Testis (tissue), 2 donors: ENCODE data around the gene OCIAD1.

ENCODE experiments used
- CTCF ChIP-seq, 3 experiments: fragments of 450-650 bp in 2 of 3; fragments of 200-600 bp in 1 of 3; sonication (generic) in 1 of 3; IDR thresholded peaks; one replicate each; pipeline ENCODE4 v1.5.1; 2016 to 2019; ENCODE audit warnings: antibody characterized with exemption in 3 of 3, mild to moderate bottlenecking in 2 of 3, moderate library complexity in 1 of 3
- POLR2A ChIP-seq: fragments of 450-650 bp; IDR thresholded peaks from one replicate; pipeline ENCODE4 v1.6.1; 2017; ENCODE audit warnings: antibody characterized with exemption, mild to moderate bottlenecking, moderate library complexity

DNA sequence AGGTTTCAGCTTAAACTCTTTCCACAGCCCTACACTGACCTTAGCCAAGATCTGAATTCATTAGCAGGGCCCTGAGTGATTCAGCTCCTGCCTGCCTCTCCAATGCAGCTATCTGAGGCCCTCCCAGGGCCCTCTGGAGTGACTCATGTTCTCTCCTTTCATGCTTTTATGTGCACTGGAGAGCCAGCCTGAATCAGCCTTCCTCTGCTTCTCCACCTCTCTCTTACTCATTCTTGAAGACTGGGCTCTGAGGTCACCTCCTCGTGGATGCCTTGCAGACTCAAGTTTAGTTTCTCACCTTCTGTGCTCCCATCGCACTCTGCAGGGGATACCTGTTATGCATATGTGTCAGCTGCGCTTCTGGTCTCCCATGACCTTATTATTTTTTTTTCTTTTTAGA is 78.8 kb downstream of the OCIAD1 start:
- TF ChIP-seq CTCF (IDR thresholded peaks at IDR 0.05) (no peak), POLR2A (no peak)
